OCI-LY7 (cell line): Measurements from ENCODE around the gene RTKN2. TPM values are rescaled to one million over a fixed set of nuclear protein-coding genes. Genes with fewer than 3 reads are reported as not detected.

Experiments
- BruUV-seq: library from RNA; stranded (reverse); fragments of 400-500 nt; replicated peaks from 2 replicates; lab custom pipeline; 2021; lab: Mats Ljungman, UMichigan
- CTCF ChIA-PET: fragments of 300-600 bp; sonication (Branson Sonifier 250); formaldehyde crosslinking; loops from one replicate; lab custom pipeline; 2022; ENCODE audit warnings: antibody characterized with exemption; ENCODE audit not compliant: unreplicated experiment; lab: Charles Lee
- POLR2A ChIA-PET: fragments of 300-600 bp; sonication (Branson Sonifier 250); formaldehyde crosslinking; loops from one replicate; lab custom pipeline; 2022; ENCODE audit warnings: antibody characterized with exemption; lab: Charles Lee
- DNase-seq: peaks from one replicate; pipeline ENCODE4 v3.0.0-alpha.2; 2015; ENCODE audit warnings: low spot score
- H2AFZ ChIP-seq: fragments of 200-600 bp; sonication (generic), shearing (Covaris generic); 2 replicates; pipeline ENCODE4 v1.6.1; 2014; ENCODE audit warnings: mild to moderate bottlenecking, antibody characterized with exemption, low read length, moderate library complexity
- H3K27ac ChIP-seq: fragments of 200-600 bp; sonication (generic); 2 replicates; pipeline ENCODE4 v1.5.1; 2014; ENCODE audit warnings: mixed run types, low read depth, mild to moderate bottlenecking, moderate library complexity, low read length, inconsistent platforms; ENCODE audit not compliant: poor library complexity, severe bottlenecking
- H3K36me3 ChIP-seq: fragments of 200-600 bp; sonication (generic); 2 replicates; pipeline ENCODE4 v1.6.1; 2014; ENCODE audit warnings: mild to moderate bottlenecking, antibody characterized with exemption, low read length, moderate library complexity, mixed read lengths; ENCODE audit not compliant: insufficient read depth
- H3K4me1 ChIP-seq: fragments of 200-600 bp; sonication (generic); 2 replicates; pipeline ENCODE4 v1.5.1; 2014; ENCODE audit warnings: mild to moderate bottlenecking, low read length; ENCODE audit not compliant: insufficient read depth, poor library complexity, severe bottlenecking
- H3K4me2 ChIP-seq: fragments of 200-600 bp; sonication (generic); 2 replicates; pipeline ENCODE4 v1.6.1; 2014; ENCODE audit warnings: mild to moderate bottlenecking, low read length
- H3K4me3 ChIP-seq: fragments of 200-600 bp; sonication (generic); 2 replicates; pipeline ENCODE4 v1.5.1; 2014; ENCODE audit warnings: mild to moderate bottlenecking, low read depth, low read length; ENCODE audit not compliant: poor library complexity, severe bottlenecking
- H3K79me2 ChIP-seq: fragments of 200-600 bp; sonication (generic); 2 replicates; pipeline ENCODE4 v1.6.1; 2016; ENCODE audit warnings: low read depth, mild to moderate bottlenecking, low read length, moderate library complexity, mixed read lengths; ENCODE audit not compliant: insufficient read depth
- H3K9me2 ChIP-seq: fragments of 200-600 bp; sonication (generic); 2 replicates; pipeline ENCODE4 v1.6.1; 2016; ENCODE audit warnings: mild to moderate bottlenecking, low read length, mixed read lengths; ENCODE audit not compliant: insufficient read depth
- H3K9me3 ChIP-seq: fragments of 200-600 bp; sonication (generic); 2 replicates; pipeline ENCODE4 v1.6.1; 2014; ENCODE audit warnings: mild to moderate bottlenecking, mixed run types, low read length, mixed read lengths
- H4K20me1 ChIP-seq: fragments of 200-600 bp; sonication (generic); 2 replicates; pipeline ENCODE4 v1.6.1; 2014; ENCODE audit warnings: mild to moderate bottlenecking, antibody characterized with exemption, low read length, moderate library complexity, mixed read lengths; ENCODE audit not compliant: insufficient read depth
- CTCF ChIP-seq: fragments of 200-600 bp; sonication (generic); conservative IDR thresholded peaks from 2 replicates; pipeline ENCODE4 v1.5.1; 2014; ENCODE audit warnings: mild to moderate bottlenecking, antibody characterized with exemption, low read length, moderate library complexity, mixed read lengths
- EZH2phosphoT487 ChIP-seq: fragments of 200-600 bp; sonication (generic); IDR thresholded peaks from 2 replicates; pipeline ENCODE4 v1.6.1; 2018; ENCODE audit warnings: low read depth, borderline replicate concordance, mild to moderate bottlenecking, mixed run types, antibody characterized with exemption, low read length, moderate library complexity, mixed read lengths
- intact Hi-C: fragments of 100-400 bp; cut with micrococcal nuclease; formaldehyde crosslinking; loops from one replicate; pipeline ENCODE4 v1.10.0; 2022; ENCODE audit not compliant: unreplicated experiment
- total RNA-seq, 2 experiments: library from RNA; depleted of rRNA in 1 of 2; stranded (reverse); fragments of >200 nt in 1 of 2; shearing (Covaris generic) in 1 of 2; gene quantifications; 2 replicates each; pipeline ENCODE4 v1.2.3, GENCODE V29; 2014 to 2022

RTKN2 gene
- total RNA-seq, 2 experiments from 2014 or later, result 12.3 to 20.4 TPM

GRCh38 chr10:62270020-62270419 lies 1.4 kb upstream of the RTKN2 start:
- Histone ChIP-seq H3K4me2 (no peak overlapping the region), H3K9me2 (no peaks in the 10 kb centered on the region), H3K4me1 (peaks cover 31% of the 10 kb centered on the region), H2AFZ (no peak overlapping the region), H3K4me3 (no peak overlapping the region), H3K27ac (no peak overlapping the region), H4K20me1 (peaks cover 12% of the 10 kb centered on the region), H3K36me3 (no peaks in the 10 kb centered on the region), H3K79me2 (peaks cover 27% of the 10 kb centered on the region), H3K9me3 (no peaks in the 10 kb centered on the region)
- DNase-seq, result peak; percentile 12
- intact Hi-C loops, result no loop called here
- no TSS peak for BruUV-seq
- ChIA-PET CTCF (no interaction called here), POLR2A (interaction anchor here (0.6 to 0.8 kb wide), 3 partner anchors 64 to 366 kb away, joined by 3 to 4 read pairs (median 4); no protein-coding TSS in a partner anchor)
- TF ChIP-seq EZH2phosphoT487 (no peak), CTCF (no peak)

DNA sequence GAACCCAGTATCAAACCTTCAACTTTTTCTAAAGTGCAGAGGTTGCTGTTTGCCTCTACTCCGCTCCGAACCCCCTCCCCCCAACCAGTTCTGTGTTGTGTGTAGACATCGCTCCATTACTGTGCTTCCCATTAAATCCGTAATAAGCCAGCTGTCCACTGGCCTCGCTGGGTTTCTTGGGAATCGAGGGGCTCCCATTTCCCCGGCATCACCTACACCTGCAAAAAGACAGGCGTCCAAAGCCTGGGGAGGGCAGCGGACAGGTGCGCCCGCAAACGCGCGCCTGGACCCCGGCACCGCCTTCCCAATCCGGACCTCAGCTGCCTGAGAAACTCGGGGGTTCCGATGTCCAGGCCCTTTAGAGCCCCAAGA lies 631 bp downstream of the RTKN2 start:
- Histone ChIP-seq H3K4me1 (peaks cover 39% of the 10 kb centered on the region), H3K4me3 (peak overlapping the region; percentile 94), H3K79me2 (peaks cover 47% of the 10 kb centered on the region), H4K20me1 (peaks cover 19% of the 10 kb centered on the region), H3K9me2 (no peaks in the 10 kb centered on the region), H3K9me3 (no peaks in the 10 kb centered on the region), H3K4me2 (peak overlapping the region; percentile 97), H3K36me3 (peaks cover 3% of the 10 kb centered on the region; the same call in 1 of the 2 replicates), H3K27ac (peak overlapping the region; percentile 26), H2AFZ (peak overlapping the region; percentile 77)
- BruUV-seq, result no TSS peak
- CTCF ChIA-PET, result no interaction called here
- intact Hi-C loops, result no loop called here
- TF ChIP-seq EZH2phosphoT487 (no peak), CTCF (no peak)
- POLR2A ChIA-PET, result interaction anchor here (0.9 to 1.2 kb wide), 2 partner anchors 157 to 420 kb away, joined by 3 read pairs; no protein-coding TSS in a partner anchor
- peak; percentile 40 for DNase-seq

DNA sequence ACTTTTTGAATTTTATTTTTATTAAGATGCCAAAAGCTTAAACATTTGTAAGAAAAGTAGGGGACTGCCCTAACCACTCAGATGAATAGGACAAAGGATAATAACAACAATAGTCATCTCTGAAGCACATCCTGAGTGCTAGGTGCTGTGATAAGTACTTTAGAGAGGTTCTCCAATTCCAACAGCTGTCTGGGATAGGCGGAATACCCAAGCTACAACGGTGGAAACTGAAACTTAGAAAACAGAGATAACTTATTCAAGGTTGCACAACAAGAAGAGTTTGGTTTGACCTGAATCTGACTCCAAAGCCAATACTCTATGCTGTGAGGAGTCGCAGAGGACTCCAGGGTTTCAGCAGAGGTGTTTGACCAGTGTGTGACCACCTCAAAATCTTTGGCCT lies 2.0 kb downstream of the RTKN2 start:
- BruUV-seq, result no TSS peak
- POLR2A ChIA-PET, result no interaction called here

More for the DNA sequence above, 2.0 kb downstream of the RTKN2 start:
- intact Hi-C loops, result no loop called here
- CTCF ChIA-PET, result interaction anchor here (0.5 kb wide), 1 partner anchor 18 kb away, joined by 6 read pairs; no protein-coding TSS in a partner anchor
- Histone ChIP-seq H3K4me1 (peaks cover 39% of the 10 kb centered on the region), H3K4me3 (peak overlapping the region; percentile 94), H4K20me1 (peaks cover 19% of the 10 kb centered on the region), H3K4me2 (peak overlapping the region; percentile 97), H3K27ac (no peak overlapping the region), H3K9me2 (no peaks in the 10 kb centered on the region), H2AFZ (no peak overlapping the region), H3K36me3 (peaks cover 17% of the 10 kb centered on the region), H3K79me2 (peaks cover 53% of the 10 kb centered on the region), H3K9me3 (no peaks in the 10 kb centered on the region)
- DNase-seq, result no peak
- TF ChIP-seq EZH2phosphoT487 (no peak), CTCF (no peak)
